NCI-H2081 treated with DMSO at 0.1 percent for 48 hours (cell line): ENCODE measurements around the gene NCAPH2.

ENCODE experiments used
- DNase-seq: peaks from one replicate; lab custom pipeline; 2025; lab: John Stamatoyannopoulos, UW

The NCAPH2 gene

GRCh38 chr22:50548921-50549790, 41.1 kb downstream of the NCAPH2 start:
- no peak for DNase-seq

GRCh38 chr22:50550395-50550794, 42.4 kb downstream of the NCAPH2 start:
- no peak for DNase-seq

DNA sequence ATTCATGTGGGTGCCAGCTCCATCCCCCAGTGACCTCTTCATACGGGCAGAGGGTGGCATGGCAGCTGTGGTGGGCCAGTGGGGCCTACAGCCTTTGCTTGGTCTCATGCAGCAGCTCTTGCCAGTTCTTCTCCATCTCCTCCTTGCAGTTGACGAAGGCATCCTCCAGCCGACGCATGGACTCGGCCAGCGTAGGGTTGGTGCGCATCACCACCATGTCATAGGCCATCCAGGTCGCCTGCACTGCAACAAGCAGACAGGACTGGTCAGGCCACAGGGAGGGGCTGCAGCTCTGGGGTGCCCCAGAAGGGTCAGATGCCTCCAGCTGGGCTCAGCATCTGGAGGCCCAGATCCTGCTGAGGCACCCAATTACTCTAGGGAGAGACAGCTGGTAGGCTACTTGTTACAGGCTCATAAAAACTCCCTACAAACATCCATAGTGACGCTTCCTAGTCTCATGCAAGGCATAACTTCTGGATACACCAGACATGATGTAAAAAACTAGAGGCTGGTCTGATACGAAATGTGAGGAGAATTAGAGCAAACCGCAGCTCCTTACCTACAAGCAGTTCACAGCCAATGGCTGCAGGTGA, 43.2 kb downstream of the NCAPH2 start:
- no peak for DNase-seq

DNA sequence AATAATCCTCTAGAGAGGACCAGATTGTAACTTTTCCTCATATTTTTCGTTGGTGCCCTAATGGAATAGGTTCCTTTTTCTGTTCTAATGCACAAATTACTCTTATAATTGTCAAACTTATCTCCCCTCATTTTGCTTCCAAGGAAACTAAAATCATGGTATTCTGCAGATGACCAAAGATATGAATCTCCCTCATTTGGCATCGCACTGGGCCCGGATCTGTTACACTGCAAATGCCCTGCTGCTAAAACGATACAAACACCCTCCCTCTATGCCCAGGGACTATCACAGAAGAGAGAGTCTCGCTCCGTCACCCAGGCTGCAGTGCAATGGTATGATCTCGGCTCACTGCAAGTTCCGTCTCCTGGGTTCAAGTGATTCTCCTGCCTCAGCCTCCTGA, 45.3 kb downstream of the NCAPH2 start:
- DNase-seq = no peak

DNA sequence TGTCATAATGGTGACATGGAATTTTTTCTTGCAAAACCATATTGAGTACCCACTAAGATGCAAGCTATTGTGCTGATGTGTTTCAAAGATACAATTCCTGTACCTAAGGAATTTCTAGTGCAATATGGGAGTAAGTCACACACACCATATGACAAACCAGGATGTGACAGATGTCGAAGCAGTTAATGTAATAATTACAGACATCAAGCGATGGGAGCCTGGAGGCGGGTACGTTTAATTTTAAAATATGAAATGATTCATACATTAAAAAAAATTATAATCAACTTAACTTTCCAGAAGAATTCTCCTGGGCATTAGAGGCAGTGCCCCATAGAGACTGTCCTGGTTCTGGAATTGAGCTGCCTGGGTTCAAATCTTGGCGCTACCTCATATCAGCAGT, 48.7 kb downstream of the NCAPH2 start:
- no peak for DNase-seq

DNA sequence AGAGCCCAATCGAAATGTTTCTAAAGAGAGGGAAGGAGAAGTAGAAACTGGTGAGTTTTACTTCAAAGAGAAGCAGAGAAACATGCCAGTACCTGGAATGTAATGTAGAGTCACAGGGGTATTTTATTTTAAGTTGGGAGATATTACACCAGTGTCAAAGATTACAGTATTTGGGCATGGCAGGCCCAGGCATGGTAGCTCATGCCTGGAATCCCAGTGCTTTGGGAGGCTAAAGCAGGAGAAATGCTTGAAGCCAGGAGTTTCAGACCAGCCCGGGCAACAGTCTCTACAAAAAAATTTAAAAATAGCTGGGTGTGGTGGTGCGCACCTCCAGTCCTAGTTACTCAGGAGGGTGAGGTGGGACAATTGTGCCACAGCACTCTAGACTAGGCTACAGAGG, 52.0 kb downstream of the NCAPH2 start:
- no peak for DNase-seq

- no peak for DNase-seq
These were observed 53.7 kb downstream of the NCAPH2 start for GRCh38 chr22:50561401-50562358.

DNA sequence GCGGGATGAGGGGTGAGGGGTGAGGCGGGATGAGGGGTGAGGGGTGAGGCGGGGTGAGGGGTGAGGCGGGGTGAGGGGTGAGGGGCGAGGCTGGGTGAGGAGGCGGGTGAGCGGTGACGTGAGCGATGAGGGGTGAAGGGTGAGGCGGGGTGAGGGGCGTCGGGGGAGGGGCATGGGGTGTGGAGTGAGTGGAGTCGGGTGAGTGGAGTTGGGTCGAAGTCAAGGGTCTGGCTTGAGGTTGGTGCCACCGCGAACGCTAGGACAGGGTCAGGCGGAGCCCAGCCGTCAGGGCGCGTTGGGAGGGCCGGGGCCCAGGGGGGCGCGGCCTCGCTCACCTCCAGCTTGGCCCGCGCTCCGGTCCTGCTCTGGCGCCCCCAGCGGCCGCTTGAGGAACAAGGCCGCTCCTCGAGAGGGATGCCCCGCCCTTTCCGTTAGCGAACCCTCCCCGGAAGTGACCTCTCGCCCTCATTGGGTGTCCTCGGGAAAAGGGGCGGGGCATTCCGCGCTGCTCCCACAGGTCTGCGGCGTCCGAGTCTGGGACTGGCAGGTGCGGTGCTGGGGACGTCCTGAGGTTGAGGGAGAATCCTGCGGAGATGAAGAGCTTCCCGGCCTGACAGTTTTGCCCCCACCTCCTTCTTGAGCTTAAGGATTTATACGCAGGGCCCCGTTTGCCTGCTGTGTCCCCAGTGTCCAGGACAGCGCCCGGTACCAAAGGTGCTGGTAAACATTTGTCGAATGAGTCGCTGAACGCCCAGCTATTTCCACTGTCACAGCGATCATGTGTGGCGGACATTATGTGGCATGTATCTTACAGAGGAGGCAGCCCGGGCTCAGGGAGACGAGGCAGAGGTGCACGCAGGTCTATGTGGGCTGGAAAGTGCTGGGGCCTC, 54.7 kb downstream of the NCAPH2 start, which contains the start of gene SYCE3:
SYCE3 (minus strand) TSS at position 397 of the 890 bp plus-strand sequence. CDS start 6,514 bp downstream, outside the sequence.
- DNase-seq = peak; percentile 47

DNA sequence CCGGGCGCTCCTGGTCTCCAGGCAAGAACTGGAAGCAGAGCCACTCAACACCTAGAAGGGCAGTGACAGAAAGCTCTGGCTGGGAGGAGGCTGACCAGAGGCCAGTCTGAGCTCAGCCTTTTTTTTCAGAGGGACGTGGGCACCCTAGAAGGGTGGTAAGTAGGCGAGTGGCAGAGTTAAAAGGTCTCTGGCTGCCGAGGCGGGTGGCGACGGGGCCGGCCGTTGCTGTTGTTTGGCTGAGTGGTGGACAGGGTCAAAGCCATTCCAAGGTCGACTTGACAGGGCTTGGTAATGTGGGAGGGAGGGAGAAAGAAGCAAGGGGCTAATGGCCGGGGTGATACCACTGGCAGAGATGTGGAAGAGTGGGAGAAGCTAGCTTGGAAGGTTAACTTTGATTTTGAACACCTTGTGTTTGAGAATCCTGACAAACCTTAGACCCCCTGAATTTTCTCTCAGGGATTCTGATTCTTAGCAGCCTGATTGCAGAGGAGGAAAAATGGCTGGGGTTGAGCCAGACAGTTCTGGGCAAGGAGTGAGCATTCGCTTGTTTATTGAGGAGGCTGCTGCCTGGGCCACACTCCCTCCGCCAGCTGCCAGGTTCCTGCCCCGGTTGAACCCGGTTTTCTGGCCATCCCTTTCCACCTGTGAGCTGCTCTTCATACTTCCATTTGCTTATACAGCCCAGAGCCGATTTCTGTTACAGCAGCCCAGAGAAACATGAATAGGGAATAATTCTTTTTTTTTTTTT, 55.6 kb downstream of the NCAPH2 start:
- DNase-seq = no peak

DNA sequence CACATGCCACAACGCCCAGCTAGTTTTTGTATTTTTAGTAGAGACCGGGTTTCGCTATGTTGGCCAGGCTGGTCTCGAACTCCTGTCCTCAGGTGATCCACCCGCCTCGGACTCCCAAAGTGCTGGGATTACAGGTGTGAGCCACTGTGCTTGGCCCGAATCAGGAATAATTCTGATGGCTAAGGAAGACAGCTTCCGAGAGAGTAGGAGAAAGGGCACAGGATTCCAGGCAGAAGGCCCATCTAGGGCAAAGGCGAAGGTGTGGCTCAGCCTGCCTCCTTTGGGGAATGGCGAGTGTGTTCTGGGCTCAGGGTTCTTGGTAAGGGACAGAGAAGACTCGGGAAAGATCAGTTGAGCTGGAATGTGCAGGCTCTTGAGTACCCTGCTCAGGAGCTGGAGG, 56.3 kb downstream of the NCAPH2 start:
- no peak for DNase-seq

GRCh38 chr22:50567721-50568252, 59.8 kb downstream of the NCAPH2 start:
- no peak for DNase-seq

DNA sequence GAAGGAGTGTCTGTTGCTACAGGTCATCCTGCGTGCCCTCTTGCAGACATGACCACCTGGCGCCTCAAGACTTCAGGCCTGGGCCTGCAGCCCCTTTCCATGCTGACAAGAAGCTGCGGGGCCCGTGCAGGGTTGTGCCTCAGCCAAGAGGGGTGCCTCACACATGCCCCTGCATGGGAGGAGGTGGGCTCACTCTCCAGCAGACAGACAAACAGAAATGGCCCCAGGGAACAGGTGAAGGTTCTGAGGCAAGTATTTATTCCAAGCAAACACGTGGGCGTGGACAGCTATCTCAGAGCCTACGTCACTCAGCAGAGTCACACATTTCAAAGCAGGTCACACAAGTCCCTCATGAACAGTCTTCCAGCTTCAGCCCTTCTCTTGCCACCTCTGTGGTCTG, 60.6 kb downstream of the NCAPH2 start:
- no peak for DNase-seq

DNA sequence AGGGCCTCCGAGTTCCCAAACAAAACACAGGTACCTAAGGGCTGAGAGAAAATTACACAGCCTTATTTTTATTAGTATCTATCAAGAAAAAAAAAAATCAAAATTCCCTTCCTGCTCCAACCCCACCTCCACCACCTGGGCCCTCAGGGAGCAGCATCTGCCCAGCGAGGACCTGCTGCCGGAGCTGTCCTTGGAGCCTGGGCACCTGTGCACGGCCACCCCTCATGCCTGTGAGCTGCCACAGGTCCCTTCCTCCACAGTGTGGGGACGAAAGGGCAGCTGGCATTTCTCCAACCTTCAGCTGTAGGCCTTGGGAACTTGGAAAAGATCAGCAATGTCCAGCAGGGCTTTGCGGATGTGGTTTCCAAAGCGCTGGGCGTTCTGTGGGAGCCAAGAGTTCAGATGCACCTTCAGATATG, 61.0 kb downstream of the NCAPH2 start:
- DNase-seq = no peak

- no peak for DNase-seq
These were observed 62.0 kb downstream of the NCAPH2 start for GRCh38 chr22:50569896-50570535.

DNA sequence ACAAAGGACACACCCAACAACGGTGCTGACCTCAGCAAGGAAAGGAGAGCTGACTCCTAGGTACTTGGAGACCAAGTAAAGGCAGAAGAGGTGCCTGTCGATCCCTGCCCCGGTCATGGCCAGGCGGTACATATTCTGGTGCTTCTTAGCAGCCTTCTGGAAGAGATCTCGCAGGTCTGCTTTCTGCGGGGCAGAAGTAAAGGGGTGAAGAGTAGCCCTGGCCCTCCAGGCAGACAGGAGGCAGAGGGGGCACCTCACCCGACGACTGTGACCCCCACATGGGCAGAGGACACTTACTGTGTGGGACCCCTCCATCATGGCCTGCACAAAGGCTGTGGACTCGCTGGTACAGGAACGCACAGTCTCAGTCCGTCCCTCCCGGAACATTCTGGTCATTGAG, 62.8 kb downstream of the NCAPH2 start:
- DNase-seq = no peak

- no peak for DNase-seq
These were observed 63.5 kb downstream of the NCAPH2 start for GRCh38 chr22:50571264-50572175.

- DNase-seq = no peak
These were observed 64.9 kb downstream of the NCAPH2 start for GRCh38 chr22:50572965-50573364.

- DNase-seq = no peak
These were observed 65.7 kb downstream of the NCAPH2 start for GRCh38 chr22:50573491-50574382.
